Vagina (tissue), 2 donors: Measurements from ENCODE around the gene PANK4.

ENCODE experiments used
- POLR2A ChIP-seq, 2 donors: fragments of 450-650 bp; IDR thresholded peaks; one replicate each; pipeline ENCODE4 v1.6.1; 2017; ENCODE audit warnings: antibody characterized with exemption in 2 of 2, mild to moderate bottlenecking in 2 of 2, moderate library complexity in 2 of 2
- POLR2AphosphoS5 ChIP-seq, 2 donors: sonication (generic); formaldehyde crosslinking; IDR thresholded peaks; one replicate each; pipeline ENCODE4 v1.9.0; 2017; ENCODE audit warnings: antibody characterized with exemption in 2 of 2, mild to moderate bottlenecking in 2 of 2, low read depth in 1 of 2; ENCODE audit not compliant: insufficient read depth in 1 of 2

GRCh38 chr1:2486041-2486440 lies 40.4 kb downstream of the PANK4 start:
- TF ChIP-seq POLR2A (IDR thresholded peaks at IDR 0.05) (no peak), POLR2AphosphoS5 (IDR thresholded peaks at IDR 0.05; ENCODE audit: insufficient read depth in 1 of 2, low read depth in 1 of 2) (no peak)
